ENCODE data around the gene PIM2.

DNA sequence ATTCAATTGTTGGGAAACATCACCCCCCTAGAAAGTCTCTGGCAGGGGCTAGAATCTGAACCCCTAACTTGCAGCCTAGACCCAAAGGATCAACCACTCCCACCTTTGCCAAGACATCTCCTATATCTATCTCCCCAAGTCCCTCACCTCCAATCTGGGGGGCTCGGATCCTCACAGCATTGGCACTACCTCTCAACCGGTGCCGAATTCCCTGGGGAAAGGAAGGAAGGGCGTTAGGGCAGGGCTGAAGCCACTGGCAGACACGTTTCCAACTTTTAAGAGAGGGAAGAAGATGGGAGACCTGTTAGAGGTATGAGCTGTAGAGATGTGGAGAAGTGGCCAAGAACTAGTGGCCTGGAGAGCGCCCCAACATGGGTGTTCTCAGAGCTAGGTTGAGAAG is 23.9 kb downstream of the PIM2 start:
- TF ChIP-seq POLR2A (IDR thresholded peaks at IDR 0.05) = no peak
- TF ChIP-seq, protein P1, sequence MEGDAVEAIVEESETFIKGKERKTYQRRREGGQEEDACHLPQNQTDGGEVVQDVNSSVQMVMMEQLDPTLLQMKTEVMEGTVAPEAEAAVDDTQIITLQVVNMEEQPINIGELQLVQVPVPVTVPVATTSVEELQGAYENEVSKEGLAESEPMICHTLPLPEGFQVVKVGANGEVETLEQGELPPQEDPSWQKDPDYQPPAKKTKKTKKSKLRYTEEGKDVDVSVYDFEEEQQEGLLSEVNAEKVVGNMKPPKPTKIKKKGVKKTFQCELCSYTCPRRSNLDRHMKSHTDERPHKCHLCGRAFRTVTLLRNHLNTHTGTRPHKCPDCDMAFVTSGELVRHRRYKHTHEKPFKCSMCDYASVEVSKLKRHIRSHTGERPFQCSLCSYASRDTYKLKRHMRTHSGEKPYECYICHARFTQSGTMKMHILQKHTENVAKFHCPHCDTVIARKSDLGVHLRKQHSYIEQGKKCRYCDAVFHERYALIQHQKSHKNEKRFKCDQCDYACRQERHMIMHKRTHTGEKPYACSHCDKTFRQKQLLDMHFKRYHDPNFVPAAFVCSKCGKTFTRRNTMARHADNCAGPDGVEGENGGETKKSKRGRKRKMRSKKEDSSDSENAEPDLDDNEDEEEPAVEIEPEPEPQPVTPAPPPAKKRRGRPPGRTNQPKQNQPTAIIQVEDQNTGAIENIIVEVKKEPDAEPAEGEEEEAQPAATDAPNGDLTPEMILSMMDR (IDR thresholded peaks at IDR 0.05) = no peak
